Gastroesophageal sphincter (tissue), 4 donors: Measurements from ENCODE around the gene FZR1. TPM values are rescaled to one million over a fixed set of nuclear protein-coding genes. Genes with fewer than 3 reads are reported as not detected.

Experiments
- ATAC-seq: fragments of 150-250 bp; one replicate; pipeline ENCODE4 v1.9.1; 2016; ENCODE audit warnings: mild to moderate bottlenecking, moderate library complexity
- H3K27ac ChIP-seq, 4 donors: fragments of 200-600 bp; sonication (generic) in 3 of 4; 1 replicate in 3 of 4; 2 replicates in 1 of 4; pipeline ENCODE4 v1.5.1; 2016 to 2019
- H3K27me3 ChIP-seq: fragments of 200-600 bp; sonication (generic); one replicate; pipeline ENCODE4 v1.5.1; 2019
- H3K36me3 ChIP-seq, 2 donors: fragments of 200-600 bp; sonication (generic); one replicate each; pipeline ENCODE4 v1.5.1; 2019; ENCODE audit warnings: control low read depth in 1 of 2
- H3K4me1 ChIP-seq, 3 donors: fragments of 200-600 bp; sonication (generic); 1 replicate in 2 of 3; 2 replicates in 1 of 3; pipeline ENCODE4 v1.5.1; 2016 to 2019; ENCODE audit warnings: control low read depth in 2 of 3
- H3K4me3 ChIP-seq, 2 donors: fragments of 200-600 bp; sonication (generic); one replicate each; pipeline ENCODE4 v1.5.1; 2019; ENCODE audit warnings: mild to moderate bottlenecking in 1 of 2, moderate library complexity in 1 of 2
- H3K9me3 ChIP-seq, 3 donors: fragments of 200-600 bp; sonication (generic); one replicate each; pipeline ENCODE4 v1.5.1; 2017 to 2019; ENCODE audit warnings: control low read depth in 2 of 3
- EP300 ChIP-seq: sonication (generic); formaldehyde crosslinking; IDR thresholded peaks from one replicate; pipeline ENCODE4 v1.6.1; 2017; ENCODE audit warnings: antibody characterized with exemption, mild to moderate bottlenecking
- POLR2A ChIP-seq, 2 donors: fragments of 450-650 bp; IDR thresholded peaks; one replicate each; pipeline ENCODE4 v1.6.1; 2017; ENCODE audit warnings: antibody characterized with exemption in 2 of 2, mild to moderate bottlenecking in 2 of 2, moderate library complexity in 1 of 2
- POLR2AphosphoS5 ChIP-seq: sonication (generic); formaldehyde crosslinking; IDR thresholded peaks from one replicate; pipeline ENCODE4 v1.6.1; 2017; ENCODE audit warnings: antibody characterized with exemption
- WGBS, 2 donors: methylation state at CpG; one replicate each; pipeline ENCODE4 v1.1.5; 2018; ENCODE audit warnings: low coverage in 1 of 2; 5-methylcytosine and 5-hydroxymethylcytosine counted together
- total RNA-seq, 4 donors: library from RNA; depleted of rRNA; stranded (reverse); fragments of >200 nt; gene quantifications; one replicate each; pipeline ENCODE4 v1.1.0, GENCODE V29; 2016
- TF ChIP-seq, protein P1 (sequence below), 4 experiments: fragments of 200-600 bp in 2 of 4; fragments of 450-650 bp in 2 of 4; sonication (generic) in 1 of 4; IDR thresholded peaks; one replicate each; pipeline ENCODE4 v1.5.1; 2017 to 2019; ENCODE audit warnings: antibody characterized with exemption in 4 of 4, mild to moderate bottlenecking in 2 of 4, moderate library complexity in 2 of 4

Gene FZR1
- total RNA-seq, 4 donors from 2014 or later, result 17.6 to 32.9 (median 23.0) TPM

DNA sequence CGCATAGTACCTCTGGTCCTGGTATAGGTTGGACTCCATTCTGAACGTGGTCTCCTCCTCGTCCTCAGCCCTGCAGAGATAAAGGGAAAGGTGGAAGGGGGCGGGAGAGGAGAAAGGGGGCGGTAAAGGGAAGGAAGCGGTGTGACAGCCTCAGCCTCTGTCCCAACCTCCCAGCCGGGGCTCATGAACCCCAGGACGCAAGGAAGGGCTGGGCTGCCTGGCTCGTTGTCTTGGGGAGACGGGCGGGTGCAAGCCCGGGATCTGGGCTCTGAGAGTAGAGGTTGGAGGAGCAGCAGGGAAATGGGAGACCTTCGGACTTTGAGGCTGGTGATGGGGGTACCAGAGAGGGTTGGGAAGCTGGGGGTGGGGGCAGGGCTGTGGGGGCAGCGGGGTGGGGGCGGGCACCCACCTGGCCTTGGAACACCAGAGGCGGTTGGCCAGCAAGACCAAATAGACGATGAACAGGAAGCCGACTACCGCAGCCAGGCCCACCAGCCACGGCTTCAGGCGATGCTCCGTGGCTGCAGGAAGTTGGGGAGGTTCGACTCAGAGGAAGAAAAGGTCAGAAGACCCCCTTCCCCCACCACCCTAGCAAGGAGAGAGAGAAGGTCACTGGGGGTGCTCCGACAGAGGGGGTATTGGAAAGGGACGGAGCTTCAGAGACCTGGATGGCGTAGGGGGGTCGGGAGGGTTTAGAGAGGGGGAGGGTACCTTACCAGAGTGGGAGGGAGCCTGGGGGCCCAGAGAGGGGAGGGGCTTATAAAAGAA is 27.5 kb upstream of the FZR1 start:
- no peak for ATAC-seq
- H3K27me3 ChIP-seq, result peaks cover 70% of the 10 kb centered on the region
- WGBS, 2 donors, result 34% methylated on average over 7 of the region's 27 CpGs; no CpG with 5 or more reads in 1 of the 2 donors
- no peak overlapping the region for H3K4me3 ChIP-seq
- no peaks in the 10 kb centered on the region for H3K4me1 ChIP-seq
- no peak overlapping the region for H3K27ac ChIP-seq
- H3K36me3 ChIP-seq, result no peaks in the 10 kb centered on the region
- no peaks in the 10 kb centered on the region for H3K9me3 ChIP-seq
- TF ChIP-seq, protein P1, sequence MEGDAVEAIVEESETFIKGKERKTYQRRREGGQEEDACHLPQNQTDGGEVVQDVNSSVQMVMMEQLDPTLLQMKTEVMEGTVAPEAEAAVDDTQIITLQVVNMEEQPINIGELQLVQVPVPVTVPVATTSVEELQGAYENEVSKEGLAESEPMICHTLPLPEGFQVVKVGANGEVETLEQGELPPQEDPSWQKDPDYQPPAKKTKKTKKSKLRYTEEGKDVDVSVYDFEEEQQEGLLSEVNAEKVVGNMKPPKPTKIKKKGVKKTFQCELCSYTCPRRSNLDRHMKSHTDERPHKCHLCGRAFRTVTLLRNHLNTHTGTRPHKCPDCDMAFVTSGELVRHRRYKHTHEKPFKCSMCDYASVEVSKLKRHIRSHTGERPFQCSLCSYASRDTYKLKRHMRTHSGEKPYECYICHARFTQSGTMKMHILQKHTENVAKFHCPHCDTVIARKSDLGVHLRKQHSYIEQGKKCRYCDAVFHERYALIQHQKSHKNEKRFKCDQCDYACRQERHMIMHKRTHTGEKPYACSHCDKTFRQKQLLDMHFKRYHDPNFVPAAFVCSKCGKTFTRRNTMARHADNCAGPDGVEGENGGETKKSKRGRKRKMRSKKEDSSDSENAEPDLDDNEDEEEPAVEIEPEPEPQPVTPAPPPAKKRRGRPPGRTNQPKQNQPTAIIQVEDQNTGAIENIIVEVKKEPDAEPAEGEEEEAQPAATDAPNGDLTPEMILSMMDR (IDR thresholded peaks at IDR 0.05), result no peak
- no peak for TF ChIP-seq POLR2AphosphoS5
- TF ChIP-seq POLR2A (IDR thresholded peaks at IDR 0.05), result no peak
- TF ChIP-seq EP300, result no peak

- TF ChIP-seq EP300, result no peak
- no peak for TF ChIP-seq POLR2AphosphoS5
- no peak for TF ChIP-seq POLR2A (IDR thresholded peaks at IDR 0.05)
- TF ChIP-seq, protein P1 (IDR thresholded peaks at IDR 0.05), result no peak
- H3K9me3 ChIP-seq, result no peaks in the 10 kb centered on the region
- no peaks in the 10 kb centered on the region for H3K4me1 ChIP-seq
- no peak overlapping the region for H3K4me3 ChIP-seq
- WGBS, 2 donors, result 34 to 43% methylated on average over 6 to 7 of the region's 7 CpGs
- H3K27me3 ChIP-seq, result peaks cover 75% of the 10 kb centered on the region
- ATAC-seq, result no peak
- H3K27ac ChIP-seq, result no peak overlapping the region
- no peaks in the 10 kb centered on the region for H3K36me3 ChIP-seq
Observed at GRCh38 chr19:3479177-3479833, 26.8 kb upstream of the FZR1 start.

GRCh38 chr19:3479834-3480215 is 26.3 kb upstream of the FZR1 start:
- H3K4me1 ChIP-seq, result no peaks in the 10 kb centered on the region
- no peaks in the 10 kb centered on the region for H3K9me3 ChIP-seq
- ATAC-seq, result no peak
- no peak overlapping the region for H3K27ac ChIP-seq
- TF ChIP-seq POLR2A (IDR thresholded peaks at IDR 0.05) (no peak), EP300 (no peak)
- H3K36me3 ChIP-seq, result no peaks in the 10 kb centered on the region
- peaks cover 75% of the 10 kb centered on the region for H3K27me3 ChIP-seq
- H3K4me3 ChIP-seq, result no peak overlapping the region
- 28 to 34% methylated on average over 6 to 7 of the region's 9 CpGs for WGBS, 2 donors

- H3K27me3 ChIP-seq, result peaks cover 73% of the 10 kb centered on the region
- H3K9me3 ChIP-seq, result no peaks in the 10 kb centered on the region
- 60% methylated on average over 1 of the region's 27 CpGs; no CpG with 5 or more reads in 1 of the 2 donors for WGBS, 2 donors
- H3K4me1 ChIP-seq, result no peaks in the 10 kb centered on the region
- no peak within 1 kb of the TSS for H3K27ac ChIP-seq
- no peak for TF ChIP-seq POLR2AphosphoS5
- TF ChIP-seq, protein P1 (IDR thresholded peaks at IDR 0.05), result no peak
- TF ChIP-seq EP300, result no peak
- no peak for TF ChIP-seq POLR2A (IDR thresholded peaks at IDR 0.05)
- H3K4me3 ChIP-seq, result no peak within 1 kb of the TSS
- H3K36me3 ChIP-seq, result no peaks in the 10 kb centered on the region
- ATAC-seq, result no peak
Observed at GRCh38 chr19:3480383-3481091, 25.6 kb upstream of the FZR1 start, which contains the start of gene SMIM24. TSS of gene SMIM24 (minus strand) at chr19:3480525. CDS start at chr19:3480463, 62 bp downstream.
